C4-2B (cell line): ENCODE data around the gene ZNF423.

Source experiments
- H3K27ac ChIP-seq: fragments of 450-650 bp; 2 replicates; pipeline ENCODE4 v1.5.1; 2017
- CTCF ChIP-seq: fragments of 450-650 bp; conservative IDR thresholded peaks from 2 replicates; pipeline ENCODE4 v1.5.1; 2017; ENCODE audit warnings: mild to moderate bottlenecking
- ZFX ChIP-seq: fragments of 450-650 bp; IDR thresholded peaks from 2 replicates; pipeline ENCODE4 v1.6.1; 2017

ZNF423 gene

GRCh38 chr16:49631187-49632041 lies 224.5 kb downstream of the ZNF423 start:
- no peak overlapping the region for H3K27ac ChIP-seq
- TF ChIP-seq CTCF = no peak
- no peak for TF ChIP-seq ZFX

GRCh38 chr16:49630783-49631182 lies 225.1 kb downstream of the ZNF423 start:
- TF ChIP-seq CTCF (no peak), ZFX (no peak)
- H3K27ac ChIP-seq = no peak overlapping the region

GRCh38 chr16:49629851-49630250 lies 226.1 kb downstream of the ZNF423 start:
- no peak overlapping the region for H3K27ac ChIP-seq
- TF ChIP-seq CTCF (no peak), ZFX (no peak)

- H3K27ac ChIP-seq = no peak overlapping the region
- TF ChIP-seq CTCF (no peak), ZFX (no peak)
Measured at GRCh38 chr16:49628148-49628547, 227.8 kb downstream of the ZNF423 start.

- H3K27ac ChIP-seq = no peak overlapping the region
- TF ChIP-seq CTCF = no peak
- no peak for TF ChIP-seq ZFX
Measured at GRCh38 chr16:49625311-49626065, 230.4 kb downstream of the ZNF423 start.

GRCh38 chr16:49623501-49624266 lies 232.2 kb downstream of the ZNF423 start:
- H3K27ac ChIP-seq = no peak overlapping the region
- TF ChIP-seq ZFX (no peak), CTCF (no peak)
